ENCODE data around the gene CCDC195.
"Not testable (repeated sequence)": the region's sequence is repeated elsewhere in the genome, so short reads cannot be mapped to it uniquely, and the experiment has no call there.

CCDC195 gene

DNA sequence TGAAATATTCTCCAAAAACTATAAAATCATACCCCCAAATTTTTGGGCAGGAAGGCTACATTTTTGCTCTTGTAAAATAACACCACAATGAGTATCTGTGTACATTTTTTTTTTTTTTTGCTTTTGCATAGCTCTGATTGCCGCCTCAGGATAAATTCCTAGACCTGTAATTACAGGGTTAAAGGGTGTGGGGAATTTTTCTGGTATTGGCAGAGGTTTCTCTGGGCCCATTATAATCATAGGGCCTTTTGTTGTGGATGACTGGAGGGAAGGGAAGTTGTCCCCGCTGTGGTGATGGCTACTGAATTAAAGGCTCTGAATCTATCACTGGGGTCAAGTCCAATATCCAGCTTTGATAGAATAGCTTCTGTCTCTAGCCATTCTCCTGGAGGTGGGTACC lies 26.6 kb downstream of the CCDC195 start:
- no peak for DNase-seq

DNA sequence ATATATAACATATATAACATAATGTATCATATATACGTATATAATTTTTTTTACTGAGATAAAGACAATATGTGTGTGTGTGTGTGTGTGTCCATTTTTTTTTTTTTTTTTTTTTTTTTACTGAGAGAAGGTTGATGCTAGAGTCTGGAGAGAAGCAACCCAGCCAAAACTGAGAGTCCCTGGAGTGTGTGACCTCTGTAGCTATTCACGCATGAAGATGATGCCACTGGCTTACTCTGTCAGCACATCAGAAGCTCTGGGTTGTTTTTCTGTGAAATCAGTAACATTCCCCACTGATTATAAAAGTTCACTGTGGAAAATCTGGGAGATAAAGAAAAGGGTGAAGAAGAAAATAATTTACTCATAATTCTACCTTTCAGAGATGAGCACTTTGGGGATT lies 27.2 kb downstream of the CCDC195 start:
- no peak for DNase-seq

DNA sequence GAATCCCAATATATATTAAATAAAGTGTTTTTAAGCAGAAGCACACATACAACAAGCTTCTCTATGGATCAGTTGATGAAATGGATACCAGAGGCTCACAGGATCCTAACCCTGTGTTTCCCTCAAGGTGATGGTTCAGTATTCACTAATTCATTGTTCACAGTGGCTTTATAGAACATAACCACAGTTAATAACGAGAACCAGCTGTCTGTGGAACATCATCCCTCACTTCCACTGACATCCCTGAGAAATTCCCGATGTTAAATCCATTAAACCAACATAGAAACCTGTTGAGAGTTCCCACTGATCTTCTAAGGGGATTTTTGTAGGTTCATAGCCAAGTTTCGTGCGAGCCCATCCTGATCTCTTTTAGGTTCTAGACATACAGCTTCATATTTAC lies 29.0 kb downstream of the CCDC195 start:
- no peak for DNase-seq

DNA sequence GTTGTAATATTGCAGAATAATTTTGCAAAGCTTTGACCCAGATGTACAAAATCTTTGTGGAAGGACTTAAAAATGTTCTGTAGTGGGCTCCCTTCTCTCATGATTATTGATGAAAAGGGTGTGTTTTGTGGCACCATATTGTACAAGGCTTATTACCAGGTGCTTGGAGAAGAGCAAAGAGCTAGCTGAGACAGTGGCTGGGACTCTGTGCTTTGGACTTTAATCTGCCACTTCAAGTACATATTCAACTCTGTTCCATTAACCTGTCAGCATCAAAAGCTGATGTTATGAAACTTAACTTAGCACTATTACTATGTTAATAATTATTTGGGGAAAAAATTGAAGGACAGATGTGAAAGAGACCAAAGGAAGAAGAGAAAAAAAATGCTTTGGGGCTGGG lies 31.0 kb downstream of the CCDC195 start:
- no peak for DNase-seq

DNA sequence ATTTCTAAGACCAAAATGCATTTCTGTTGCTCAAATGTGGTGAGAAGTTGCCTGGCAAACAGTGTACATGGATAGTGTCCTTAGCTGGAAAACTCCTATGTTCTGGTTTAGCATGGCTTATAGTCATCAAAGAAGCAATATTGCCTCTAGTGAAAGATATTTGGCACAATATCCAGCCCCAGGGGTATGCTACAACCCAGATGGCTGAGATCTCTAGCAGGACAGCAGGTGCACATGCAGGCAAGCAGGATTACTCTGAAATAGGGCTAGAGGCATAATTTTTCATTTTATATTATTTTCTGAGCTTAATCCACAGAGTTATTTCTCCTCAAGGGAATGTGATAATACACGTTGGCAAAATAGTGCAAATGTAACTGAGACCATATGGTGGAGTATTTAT lies 34.0 kb downstream of the CCDC195 start:
- peak; percentile 24 for DNase-seq

DNA sequence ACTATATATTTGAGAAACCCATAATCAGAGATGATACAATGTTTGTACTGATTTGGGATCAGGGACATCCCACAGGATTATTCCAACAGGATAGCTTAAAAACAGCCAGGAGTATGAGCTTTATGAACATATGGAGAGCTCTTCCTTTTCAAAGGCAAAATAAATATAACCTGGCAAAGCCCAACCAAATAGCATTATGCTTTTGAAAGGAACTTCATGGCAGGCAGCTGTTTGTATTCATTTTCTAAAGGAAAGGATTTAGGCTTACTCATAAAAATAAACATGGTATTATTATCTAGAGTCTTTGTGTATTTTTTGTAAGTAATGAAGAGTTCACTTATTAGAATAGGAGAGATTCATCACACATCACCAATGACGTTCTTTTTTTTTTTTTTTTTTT lies 44.4 kb downstream of the CCDC195 start:
- DNase-seq, result no peak

DNA sequence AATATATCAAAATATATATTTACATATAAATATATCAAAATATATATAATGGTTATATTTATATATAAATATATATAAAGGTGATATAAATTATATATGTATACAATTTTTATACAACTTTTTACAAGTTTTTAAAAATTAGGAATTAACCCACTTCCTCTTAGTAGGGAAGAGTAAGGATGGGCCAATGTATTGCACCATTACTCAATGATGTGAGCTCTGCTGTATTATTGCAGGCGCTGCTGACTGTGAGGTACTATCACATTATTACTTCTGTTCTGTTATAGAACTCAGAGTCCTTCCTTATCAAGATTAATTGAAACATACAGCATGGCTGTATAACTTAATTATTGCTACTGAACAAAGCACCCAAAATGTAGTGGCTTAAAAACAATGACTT lies 46.0 kb downstream of the CCDC195 start:
- no peak for DNase-seq

DNA sequence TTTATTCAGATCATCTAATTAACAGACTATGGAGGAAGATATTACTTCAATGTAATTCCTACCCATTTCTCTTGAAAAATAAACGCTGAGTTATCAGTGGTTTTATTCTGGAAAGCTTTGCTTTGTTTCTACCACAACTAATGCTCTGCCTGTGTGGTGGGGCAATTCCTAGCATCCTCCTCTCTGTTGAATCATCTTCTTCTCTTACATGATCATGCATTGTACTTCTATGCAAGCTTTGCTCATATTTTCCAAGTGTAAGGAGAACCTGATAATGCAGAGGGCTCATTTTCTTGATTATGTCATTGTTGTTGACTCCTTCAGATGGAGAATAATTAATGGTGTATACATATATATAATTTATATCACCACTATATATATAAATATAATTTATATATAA lies 46.7 kb downstream of the CCDC195 start:
- DNase-seq, result no peak

DNA sequence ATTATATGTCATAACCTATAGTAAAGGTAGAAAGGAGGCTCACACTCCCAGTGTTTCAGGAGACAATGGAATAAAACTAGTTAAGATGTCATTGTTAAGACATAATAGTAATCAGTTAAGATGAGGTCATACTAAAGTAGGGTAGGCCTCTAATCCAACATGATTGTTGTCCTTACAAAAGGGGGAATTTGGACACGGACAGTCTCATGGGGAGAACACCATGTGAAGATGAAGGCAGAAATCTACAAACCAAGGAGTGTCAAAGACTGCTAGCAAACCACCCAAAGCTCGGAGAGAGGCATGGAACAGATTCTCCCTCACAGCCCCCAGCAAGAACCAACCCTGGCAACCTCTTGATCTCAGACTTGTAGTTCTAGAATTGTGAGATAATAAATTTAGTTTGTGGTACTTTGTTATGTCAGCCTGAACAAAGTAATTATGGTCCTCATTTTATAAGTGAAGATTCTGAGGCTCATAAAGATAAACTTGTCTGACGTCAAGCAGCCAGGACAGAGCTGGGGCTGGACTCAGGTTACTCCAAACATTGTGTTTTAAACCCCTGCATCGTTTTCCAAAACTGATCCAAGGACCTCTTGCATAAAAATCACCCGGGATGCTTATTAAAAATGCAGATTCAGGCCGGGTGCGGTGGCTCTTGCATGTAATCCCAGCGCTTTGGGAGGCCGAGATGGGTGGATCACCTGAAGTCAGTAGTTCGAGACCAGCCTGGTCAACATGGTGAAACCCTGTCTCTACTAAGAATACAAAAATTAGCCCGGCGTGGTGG lies 47.8 kb downstream of the CCDC195 start:
- DNase-seq, result no peak

DNA sequence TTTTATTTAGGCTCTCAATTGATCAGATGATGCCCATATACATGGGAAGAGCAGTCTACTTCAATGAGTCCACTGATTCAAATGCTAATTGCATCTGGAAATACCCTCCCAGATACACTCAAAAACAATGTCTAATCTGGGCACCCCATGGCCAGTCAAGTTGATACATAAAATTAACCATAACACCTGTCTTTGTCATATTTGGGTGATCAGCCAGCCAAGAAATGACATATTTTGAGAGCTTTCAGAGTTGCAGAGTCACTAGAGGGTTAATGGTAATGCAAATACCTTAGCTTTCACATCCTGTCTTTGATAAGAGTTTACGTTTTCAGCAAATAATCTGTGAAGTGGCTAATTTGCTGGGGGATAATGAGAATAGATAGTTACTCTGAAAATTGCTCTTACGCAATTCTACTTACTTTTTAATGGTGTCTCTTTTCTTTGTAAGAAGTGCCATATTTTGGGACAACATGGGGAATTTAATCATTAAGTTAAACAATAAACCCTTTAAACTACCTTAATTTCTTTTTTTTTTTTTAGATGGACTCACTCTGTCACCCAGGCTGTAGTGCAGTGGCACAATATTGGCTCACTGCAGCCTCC lies 49.1 kb downstream of the CCDC195 start:
- DNase-seq, result no peak

DNA sequence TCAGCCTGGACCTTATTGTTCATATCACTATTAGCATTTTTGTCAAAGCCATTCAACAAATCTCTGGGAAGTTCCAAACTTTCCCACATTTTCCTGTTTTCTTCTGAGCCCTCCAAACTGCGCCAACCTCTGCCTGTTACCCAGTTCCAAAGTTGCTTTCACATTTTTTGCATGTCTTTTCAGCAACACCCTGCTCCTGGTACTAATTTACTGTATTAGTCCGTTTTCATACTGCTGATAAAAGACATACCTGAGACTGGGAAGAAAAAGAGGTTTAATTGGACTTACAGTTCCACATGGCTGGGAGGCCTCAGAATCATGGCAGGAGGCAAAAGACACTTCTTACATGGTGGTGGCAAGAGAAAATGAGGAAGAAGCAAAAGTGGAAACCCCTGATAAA lies 52.8 kb downstream of the CCDC195 start:
- not testable (repeated sequence) for DNase-seq

DNA sequence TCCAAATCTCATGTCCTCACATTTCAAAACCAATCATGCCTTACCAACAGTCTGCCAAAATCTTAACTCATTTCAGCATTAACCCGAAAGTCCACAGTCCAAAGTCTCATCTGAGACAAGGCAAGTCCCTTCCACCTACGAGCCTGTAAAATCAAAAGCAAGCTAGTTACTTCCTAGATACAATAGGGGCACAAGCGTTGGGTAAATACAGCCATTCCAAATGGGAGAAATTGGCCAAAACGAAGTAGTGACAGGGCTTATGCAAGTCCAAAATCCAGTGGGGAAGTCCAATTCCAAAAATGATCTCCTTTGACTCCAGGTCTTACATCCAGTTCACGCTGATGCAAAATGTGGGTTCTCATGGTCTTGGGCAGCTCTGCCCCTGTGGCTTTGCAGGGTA lies 54.5 kb downstream of the CCDC195 start:
- not testable (repeated sequence) for DNase-seq

DNA sequence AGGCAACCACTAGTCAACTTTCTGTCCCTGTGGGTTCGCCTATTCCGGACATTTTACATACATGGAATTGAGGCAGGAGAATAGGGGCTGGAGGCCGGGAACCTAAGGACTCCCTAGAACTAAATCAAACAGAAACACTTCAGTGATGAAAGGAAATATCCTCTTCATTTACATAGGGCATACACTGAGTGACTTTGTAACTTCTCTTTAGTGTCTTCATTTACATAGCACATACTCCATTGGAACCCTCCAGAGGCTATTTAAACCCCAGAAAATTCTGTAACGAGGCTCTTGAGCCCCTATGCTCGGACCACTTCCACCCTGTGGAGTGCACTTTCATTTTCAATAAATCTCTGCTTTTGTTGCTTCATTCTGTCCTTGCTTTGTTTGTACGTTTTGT lies 56.5 kb downstream of the CCDC195 start:
- DNase-seq, result no peak

DNA sequence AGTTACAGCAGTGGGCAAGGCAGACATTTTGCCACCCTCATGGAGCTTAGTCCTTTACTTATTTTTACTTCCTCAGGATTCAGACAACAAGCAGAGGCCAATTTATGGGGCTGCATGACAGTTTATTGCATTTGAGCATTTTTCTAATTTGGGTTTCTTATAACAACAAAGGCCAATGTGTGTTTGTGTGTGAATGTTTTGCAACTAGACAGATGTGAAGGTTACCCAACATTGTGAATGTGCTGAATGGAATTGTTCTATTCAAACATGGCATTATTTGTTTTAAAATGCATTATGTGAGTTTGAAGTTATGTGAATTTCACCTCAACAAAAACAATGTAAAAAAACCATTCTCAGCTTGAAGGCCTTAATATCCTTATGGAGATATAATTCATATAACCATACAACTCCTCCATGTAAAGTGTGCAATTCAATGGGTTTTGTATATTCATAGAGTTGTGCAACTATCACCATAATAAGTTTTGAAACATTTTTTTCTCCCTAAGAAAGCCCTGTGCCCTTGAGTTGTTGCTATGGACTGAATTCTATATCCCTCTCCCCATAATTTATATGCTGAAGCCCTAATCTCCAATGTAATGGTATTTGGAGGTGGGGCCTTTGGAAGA lies 57.3 kb downstream of the CCDC195 start:
- DNase-seq, result no peak

DNA sequence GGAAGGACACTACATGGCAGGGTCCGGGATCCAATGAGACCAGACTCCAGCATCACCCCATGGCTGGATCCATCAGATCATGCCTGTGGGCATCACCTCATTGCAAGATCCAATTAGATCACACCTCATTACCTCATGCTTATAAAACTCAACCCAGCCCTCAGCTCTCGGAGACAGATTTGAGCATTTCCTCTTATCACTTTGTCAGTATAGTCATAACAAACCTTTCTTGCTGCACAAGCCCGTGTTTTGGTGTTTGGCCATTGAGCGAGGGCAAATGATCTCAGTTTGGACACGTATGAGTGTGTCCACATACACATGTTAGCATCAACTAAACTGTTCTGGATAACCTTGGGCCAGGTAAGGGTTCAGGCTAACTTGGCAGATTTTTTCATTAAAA lies 58.8 kb downstream of the CCDC195 start:
- no peak for DNase-seq

DNA sequence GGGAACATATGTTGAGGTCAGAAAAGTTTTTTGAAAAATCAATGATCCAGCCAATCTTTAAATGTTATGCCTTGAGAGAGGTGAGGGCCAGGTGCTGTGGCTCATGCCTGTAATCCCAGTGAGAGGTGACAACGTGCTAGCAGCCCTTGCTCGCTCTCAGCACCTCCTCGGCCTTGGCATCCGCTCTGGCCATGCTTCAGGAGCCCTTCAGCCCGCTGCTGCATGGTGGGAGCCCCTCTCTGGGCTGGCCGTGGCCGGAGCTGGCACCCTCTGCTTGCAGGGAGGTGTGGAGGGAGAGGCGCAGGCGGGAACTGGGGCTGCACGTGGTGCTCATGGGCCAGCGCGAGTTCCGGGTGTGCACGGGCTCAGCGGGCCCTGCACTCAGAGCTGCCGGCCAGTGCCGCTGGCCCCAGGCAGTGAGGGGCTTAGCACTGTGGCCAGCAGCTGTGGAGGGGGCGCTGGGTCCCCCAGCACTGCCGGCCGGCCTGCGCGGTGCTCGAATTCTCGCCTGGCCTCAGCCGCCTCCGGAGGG lies 61.1 kb downstream of the CCDC195 start:
- no peak for DNase-seq

All from femur (tissue), 1 donor.